ENCODE results near the gene CYTH1.

The CYTH1 gene

GRCh38 chr17:78728495-78728894, 53.6 kb downstream of the CYTH1 start:
- Histone ChIP-seq H3K27me3 (ENCODE audit: insufficient read depth, low read length) (no peaks in the 10 kb centered on the region), H3K9me3 (ENCODE audit: insufficient read depth, low read depth, low read length) (no peaks in the 10 kb centered on the region), H3K9ac (ENCODE audit: low read depth, low read length) (no peak overlapping the region), H3K36me3 (ENCODE audit: insufficient read depth, low read length) (no peaks in the 10 kb centered on the region), H3K4me1 (ENCODE audit: insufficient read depth, low read length) (peaks cover 19% of the 10 kb centered on the region), H3K4me3 (ENCODE audit: low read length) (no peak overlapping the region), H3K27ac (ENCODE audit: low read depth, low read length) (no peak overlapping the region)
- WGBS: 99% methylated on average over 6 of the region's 7 CpGs

DNA sequence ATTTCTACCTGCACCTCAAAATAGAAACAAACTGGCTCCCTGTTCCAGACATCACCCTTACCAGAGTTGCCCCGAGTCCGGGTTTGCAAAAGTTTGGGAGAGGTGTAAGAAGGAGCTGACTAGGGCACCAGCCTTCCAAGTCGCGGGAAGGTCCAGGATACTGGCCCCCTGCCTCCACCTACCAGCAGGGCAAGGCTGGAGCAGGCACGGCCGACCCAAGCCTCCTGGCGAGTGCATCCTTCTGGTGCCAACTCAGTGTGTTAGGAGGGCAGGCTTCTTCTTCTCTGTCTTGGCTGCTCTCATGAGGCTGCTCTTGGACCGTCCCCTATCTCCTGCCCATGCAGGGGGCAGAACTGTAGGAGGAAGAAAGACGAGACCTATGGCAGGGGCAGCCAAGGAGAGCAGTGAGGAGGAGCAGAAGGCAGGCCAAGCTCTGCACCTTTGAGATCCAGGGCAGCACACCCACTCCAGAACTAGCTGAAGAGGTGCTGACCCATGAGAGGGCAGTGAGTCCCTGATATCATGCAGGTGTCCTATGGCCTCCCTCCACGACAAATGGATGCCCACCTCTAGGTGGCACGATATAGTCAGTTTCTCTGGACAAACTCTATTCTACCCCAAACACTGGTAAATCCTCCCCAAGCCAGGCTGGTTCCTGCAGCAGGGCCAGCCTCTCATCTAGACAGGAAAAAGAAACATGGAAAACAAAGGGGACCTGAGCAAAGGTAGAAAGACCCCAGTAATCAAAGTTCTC, 54.4 kb downstream of the CYTH1 start:
- Histone ChIP-seq H3K4me3 (ENCODE audit: low read length) (no peak overlapping the region), H3K4me1 (ENCODE audit: insufficient read depth, low read length) (peaks cover 23% of the 10 kb centered on the region), H3K27ac (ENCODE audit: low read depth, low read length) (no peak overlapping the region), H3K9ac (ENCODE audit: low read depth, low read length) (no peak overlapping the region), H3K27me3 (ENCODE audit: insufficient read depth, low read length) (no peaks in the 10 kb centered on the region), H3K9me3 (ENCODE audit: insufficient read depth, low read depth, low read length) (no peaks in the 10 kb centered on the region), H3K36me3 (ENCODE audit: insufficient read depth, low read length) (no peaks in the 10 kb centered on the region)
- WGBS: 93% methylated on average over 9 of the region's 11 CpGs

DNA sequence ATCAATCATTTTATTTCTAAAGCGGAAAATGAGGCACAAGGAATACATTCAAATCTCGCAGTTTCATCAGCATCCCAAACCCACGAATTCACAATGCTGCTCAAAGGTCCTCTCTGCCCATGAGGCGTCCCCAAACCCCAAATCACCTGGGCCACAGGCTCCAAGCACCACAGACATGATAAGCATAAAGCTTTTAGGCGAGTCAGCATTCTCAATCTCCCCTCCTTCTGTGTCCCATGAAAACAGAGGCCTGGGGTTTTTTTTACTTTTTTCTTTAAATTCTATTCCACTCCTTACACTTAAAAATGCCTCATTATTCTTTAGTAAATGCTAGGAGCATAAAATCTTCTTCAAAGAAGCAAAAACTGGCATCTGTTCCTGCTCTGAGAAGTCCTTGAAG, 55.0 kb downstream of the CYTH1 start:
- WGBS: 93% methylated on average over 5 of the region's 5 CpGs
- H3K4me3 ChIP-seq (ENCODE audit: low read length): no peak overlapping the region
- no peaks in the 10 kb centered on the region for H3K9me3 ChIP-seq (ENCODE audit: insufficient read depth, low read depth, low read length)
- no peaks in the 10 kb centered on the region for H3K36me3 ChIP-seq (ENCODE audit: insufficient read depth, low read length)
- peaks cover 27% of the 10 kb centered on the region for H3K4me1 ChIP-seq (ENCODE audit: insufficient read depth, low read length)
- H3K27ac ChIP-seq (ENCODE audit: low read depth, low read length): no peak overlapping the region
- no peaks in the 10 kb centered on the region for H3K27me3 ChIP-seq (ENCODE audit: insufficient read depth, low read length)
- no peak overlapping the region for H3K9ac ChIP-seq (ENCODE audit: low read depth, low read length)

DNA sequence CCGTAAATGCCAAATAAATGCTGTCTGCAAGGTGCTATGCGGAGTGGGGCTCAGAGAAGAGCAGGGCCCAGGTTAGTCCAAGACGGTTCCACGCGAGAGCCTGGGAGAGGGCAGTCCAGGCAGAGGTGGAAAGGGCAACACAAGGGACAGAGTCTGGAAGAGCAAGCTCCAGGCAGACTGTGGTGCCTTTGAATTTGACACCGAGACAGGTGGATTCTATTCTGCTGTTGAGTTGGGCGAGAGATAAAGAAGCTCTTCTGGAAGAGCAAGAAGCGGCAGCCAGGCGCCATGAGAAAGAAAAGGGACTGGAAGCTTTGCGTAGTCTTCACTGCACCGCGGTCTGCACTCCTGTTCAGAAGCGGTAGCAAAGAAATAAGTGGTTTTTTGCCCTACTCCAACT, 55.6 kb downstream of the CYTH1 start:
- Histone ChIP-seq H3K27me3 (ENCODE audit: insufficient read depth, low read length) (no peaks in the 10 kb centered on the region), H3K4me3 (ENCODE audit: low read length) (no peak overlapping the region), H3K9me3 (ENCODE audit: insufficient read depth, low read depth, low read length) (no peaks in the 10 kb centered on the region), H3K27ac (ENCODE audit: low read depth, low read length) (no peak overlapping the region), H3K4me1 (ENCODE audit: insufficient read depth, low read length) (peaks cover 28% of the 10 kb centered on the region), H3K9ac (ENCODE audit: low read depth, low read length) (no peak overlapping the region), H3K36me3 (ENCODE audit: insufficient read depth, low read length) (no peaks in the 10 kb centered on the region)
- WGBS: 95% methylated on average over 13 of the region's 13 CpGs

DNA sequence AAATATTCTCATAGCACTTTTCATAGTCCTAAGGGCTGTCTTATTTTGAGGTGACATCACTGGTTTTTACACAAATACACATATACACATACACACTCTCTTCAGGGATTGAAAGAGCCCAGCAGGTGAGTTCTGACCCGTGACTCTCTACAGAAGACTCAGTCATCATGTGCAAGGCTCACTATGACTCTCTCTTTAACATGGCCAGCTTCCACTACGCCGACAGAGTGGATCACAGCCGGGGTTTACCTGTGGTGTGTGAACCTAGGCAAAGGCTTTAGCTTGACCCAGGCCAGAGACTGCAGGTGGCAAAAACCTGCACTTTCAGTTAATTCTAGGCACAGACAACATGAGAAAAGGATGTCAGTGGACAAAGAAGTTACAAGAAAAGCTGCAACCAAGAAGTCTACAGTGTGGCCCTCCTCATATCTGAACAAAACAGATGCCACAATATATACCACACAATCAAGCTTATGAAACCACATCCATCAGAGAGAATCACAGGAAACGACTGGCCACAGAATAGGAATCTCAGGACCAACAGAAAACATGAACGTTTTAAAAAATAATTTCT, 56.5 kb downstream of the CYTH1 start:
- no peaks in the 10 kb centered on the region for H3K27me3 ChIP-seq (ENCODE audit: insufficient read depth, low read length)
- H3K4me3 ChIP-seq (ENCODE audit: low read length): no peak overlapping the region
- H3K9me3 ChIP-seq (ENCODE audit: insufficient read depth, low read depth, low read length): no peaks in the 10 kb centered on the region
- no peaks in the 10 kb centered on the region for H3K36me3 ChIP-seq (ENCODE audit: insufficient read depth, low read length)
- 93% methylated on average over 6 of the region's 6 CpGs for WGBS
- no peak overlapping the region for H3K27ac ChIP-seq (ENCODE audit: low read depth, low read length)
- H3K4me1 ChIP-seq (ENCODE audit: insufficient read depth, low read length): peaks cover 31% of the 10 kb centered on the region
- H3K9ac ChIP-seq (ENCODE audit: low read depth, low read length): no peak overlapping the region

DNA sequence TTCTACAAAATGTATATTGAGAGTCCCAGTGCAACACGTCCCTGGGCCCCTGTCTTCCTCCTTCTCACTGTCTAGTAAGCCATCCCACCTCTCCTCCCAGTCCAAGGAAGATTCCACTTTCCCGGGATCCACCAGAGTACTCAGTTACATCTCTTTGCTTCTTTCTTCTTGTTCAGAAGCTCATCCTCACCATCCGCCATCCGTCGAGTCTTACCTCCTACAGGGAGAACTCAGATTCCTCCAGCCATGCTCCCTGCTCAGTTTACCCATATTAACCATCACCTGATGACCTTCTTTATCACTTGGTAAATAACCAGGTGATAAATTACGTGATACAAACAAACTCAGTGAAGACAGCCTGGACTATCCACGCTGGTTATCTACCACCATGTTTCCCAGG, 57.1 kb downstream of the CYTH1 start:
- no peak overlapping the region for H3K4me3 ChIP-seq (ENCODE audit: low read length)
- 76% methylated on average over 7 of the region's 7 CpGs for WGBS
- H3K27ac ChIP-seq (ENCODE audit: low read depth, low read length): no peak overlapping the region
- no peaks in the 10 kb centered on the region for H3K36me3 ChIP-seq (ENCODE audit: insufficient read depth, low read length)
- no peak overlapping the region for H3K9ac ChIP-seq (ENCODE audit: low read depth, low read length)
- H3K27me3 ChIP-seq (ENCODE audit: insufficient read depth, low read length): no peaks in the 10 kb centered on the region
- H3K4me1 ChIP-seq (ENCODE audit: insufficient read depth, low read length): peaks cover 31% of the 10 kb centered on the region
- no peaks in the 10 kb centered on the region for H3K9me3 ChIP-seq (ENCODE audit: insufficient read depth, low read depth, low read length)

- Histone ChIP-seq H3K36me3 (ENCODE audit: insufficient read depth, low read length) (no peaks in the 10 kb centered on the region), H3K9ac (ENCODE audit: low read depth, low read length) (no peak overlapping the region), H3K27ac (ENCODE audit: low read depth, low read length) (no peak overlapping the region), H3K27me3 (ENCODE audit: insufficient read depth, low read length) (no peaks in the 10 kb centered on the region), H3K4me1 (ENCODE audit: insufficient read depth, low read length) (peaks cover 31% of the 10 kb centered on the region), H3K4me3 (ENCODE audit: low read length) (no peak overlapping the region), H3K9me3 (ENCODE audit: insufficient read depth, low read depth, low read length) (no peaks in the 10 kb centered on the region)
- 22% methylated on average over 4 of the region's 5 CpGs for WGBS
Measured at GRCh38 chr17:78724544-78724943, 57.5 kb downstream of the CYTH1 start.

GRCh38 chr17:78723957-78724356, 58.1 kb downstream of the CYTH1 start:
- no peak overlapping the region for H3K9ac ChIP-seq (ENCODE audit: low read depth, low read length)
- 57% methylated on average over 8 of the region's 8 CpGs for WGBS
- H3K27ac ChIP-seq (ENCODE audit: low read depth, low read length): no peak overlapping the region
- no peaks in the 10 kb centered on the region for H3K36me3 ChIP-seq (ENCODE audit: insufficient read depth, low read length)
- H3K4me1 ChIP-seq (ENCODE audit: insufficient read depth, low read length): peaks cover 31% of the 10 kb centered on the region
- H3K4me3 ChIP-seq (ENCODE audit: low read length): peak overlapping the region; percentile 61
- no peaks in the 10 kb centered on the region for H3K9me3 ChIP-seq (ENCODE audit: insufficient read depth, low read depth, low read length)
- no peaks in the 10 kb centered on the region for H3K27me3 ChIP-seq (ENCODE audit: insufficient read depth, low read length)

- Histone ChIP-seq H3K9ac (ENCODE audit: low read depth, low read length) (peak overlapping the region; percentile 3; the same call in 1 of the 2 replicates), H3K36me3 (ENCODE audit: insufficient read depth, low read length) (no peaks in the 10 kb centered on the region), H3K4me3 (ENCODE audit: low read length) (peak overlapping the region; percentile 61), H3K4me1 (ENCODE audit: insufficient read depth, low read length) (peaks cover 31% of the 10 kb centered on the region), H3K27me3 (ENCODE audit: insufficient read depth, low read length) (no peaks in the 10 kb centered on the region), H3K9me3 (ENCODE audit: insufficient read depth, low read depth, low read length) (no peaks in the 10 kb centered on the region), H3K27ac (ENCODE audit: low read depth, low read length) (no peak overlapping the region)
- WGBS: 4% methylated on average over 25 of the region's 25 CpGs
Measured at GRCh38 chr17:78723001-78723796, 58.9 kb downstream of the CYTH1 start.

DNA sequence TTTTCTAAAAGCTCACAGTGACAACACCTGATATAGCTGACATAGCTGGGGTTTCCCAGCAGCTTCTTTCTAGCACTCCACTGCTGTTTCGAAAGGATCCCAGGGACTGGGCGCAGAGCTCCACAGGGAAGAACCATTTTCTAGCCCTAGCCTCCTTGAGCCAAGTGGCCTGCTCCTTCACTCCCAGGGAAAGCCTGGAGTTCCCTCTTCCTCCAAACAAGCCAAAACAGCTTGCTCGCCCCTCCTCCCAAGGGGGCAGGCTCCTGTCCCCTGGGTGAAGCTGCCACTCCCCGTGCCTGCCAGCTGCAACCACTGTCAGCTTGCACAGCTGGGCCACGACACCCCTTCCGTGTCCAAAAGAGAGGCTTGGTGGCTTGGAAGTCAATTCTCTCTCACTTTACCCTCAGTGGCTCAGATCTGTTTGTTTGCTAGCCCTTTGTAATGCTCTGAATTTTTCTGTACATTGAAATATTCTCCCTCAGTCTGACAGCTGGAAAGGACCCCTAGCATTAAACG, 59.8 kb downstream of the CYTH1 start:
- Histone ChIP-seq H3K27me3 (ENCODE audit: insufficient read depth, low read length) (no peaks in the 10 kb centered on the region), H3K27ac (ENCODE audit: low read depth, low read length) (no peak overlapping the region), H3K4me3 (ENCODE audit: low read length) (no peak overlapping the region), H3K36me3 (ENCODE audit: insufficient read depth, low read length) (no peaks in the 10 kb centered on the region), H3K9ac (ENCODE audit: low read depth, low read length) (no peak overlapping the region), H3K9me3 (ENCODE audit: insufficient read depth, low read depth, low read length) (no peaks in the 10 kb centered on the region), H3K4me1 (ENCODE audit: insufficient read depth, low read length) (peaks cover 36% of the 10 kb centered on the region)
- 62% methylated on average over 7 of the region's 7 CpGs for WGBS

DNA sequence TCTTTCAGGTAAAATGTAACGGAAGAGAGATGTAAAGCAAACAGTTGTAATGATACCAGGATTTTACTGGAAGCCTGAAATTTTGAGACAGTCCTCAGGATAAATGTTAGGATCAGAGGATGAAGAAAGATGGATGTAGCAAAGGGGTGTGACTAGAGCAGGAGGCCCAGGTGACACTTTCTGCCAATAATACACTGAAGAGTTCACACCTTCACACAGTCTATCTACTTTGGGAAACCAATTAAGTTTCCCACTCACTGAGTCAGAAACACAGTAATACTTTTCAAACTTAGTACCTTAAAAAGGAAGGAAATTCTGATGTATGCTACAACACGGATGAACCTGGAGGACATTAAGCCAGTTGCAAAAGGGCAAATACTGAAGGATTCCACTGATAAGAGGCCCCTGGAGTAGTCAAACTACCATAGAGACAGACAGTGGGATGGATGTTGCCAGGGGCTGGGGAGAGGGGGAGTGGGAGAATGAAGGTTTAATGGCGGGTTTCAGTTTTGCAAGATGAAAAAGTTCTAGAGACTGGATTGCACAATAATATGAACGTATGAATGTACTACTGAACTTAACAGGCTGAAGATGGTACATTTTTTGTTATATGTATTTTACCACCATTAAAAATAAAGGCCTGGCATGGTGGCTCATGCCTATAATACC, 62.3 kb downstream of the CYTH1 start:
- Histone ChIP-seq H3K9ac (ENCODE audit: low read depth, low read length) (no peak overlapping the region), H3K27me3 (ENCODE audit: insufficient read depth, low read length) (no peaks in the 10 kb centered on the region)
- WGBS: 94% methylated on average over 3 of the region's 4 CpGs

More for the DNA sequence above, 62.3 kb downstream of the CYTH1 start:
- Histone ChIP-seq H3K4me1 (ENCODE audit: insufficient read depth, low read length) (peaks cover 39% of the 10 kb centered on the region), H3K36me3 (ENCODE audit: insufficient read depth, low read length) (no peaks in the 10 kb centered on the region), H3K27ac (ENCODE audit: low read depth, low read length) (no peak overlapping the region), H3K4me3 (ENCODE audit: low read length) (no peak overlapping the region), H3K9me3 (ENCODE audit: insufficient read depth, low read depth, low read length) (no peaks in the 10 kb centered on the region)

All from HUES64 (cell line).